MG63 (cell line): ENCODE measurements around the gene YY1AP1. TPM values are rescaled to one million over a fixed set of nuclear protein-coding genes. Genes with fewer than 3 reads are reported as not detected.
A peak's percentile ranks its signal among the peaks of the same experiment; 100 is the strongest.
"Not testable (repeated sequence)": the region's sequence is repeated elsewhere in the genome, so short reads cannot be mapped to it uniquely, and the experiment has no call there.

Experiments used
- DNase-seq: peaks from one replicate; pipeline ENCODE4 v3.0.0-alpha.2; 2020
- H3K27me3 ChIP-seq: fragments of 250-450 bp; sonication (Bioruptor Pico); 2 replicates; pipeline ENCODE4 v1.5.1; 2020; ENCODE audit warnings: mild to moderate bottlenecking, moderate library complexity
- H3K36me3 ChIP-seq: fragments of 250-450 bp; sonication (Bioruptor Pico); 2 replicates; pipeline ENCODE4 v1.5.1; 2020; ENCODE audit warnings: mild to moderate bottlenecking, moderate library complexity
- H3K4me3 ChIP-seq: fragments of 250-450 bp; sonication (Bioruptor Pico); 2 replicates; pipeline ENCODE4 v1.5.1; 2020; ENCODE audit warnings: mild to moderate bottlenecking, moderate library complexity
- H3K9me3 ChIP-seq: fragments of 250-450 bp; sonication (Bioruptor Pico); 2 replicates; pipeline ENCODE4 v1.5.1; 2020; ENCODE audit warnings: mild to moderate bottlenecking, moderate library complexity
- total RNA-seq: library from RNA; depleted of rRNA; stranded (reverse); fragments of >200 nt; shearing (Covaris generic); gene quantifications from 2 replicates; pipeline ENCODE4 v1.2.3, GENCODE V29; 2014; ENCODE audit warnings: low replicate concordance; rRNA removed

Gene YY1AP1, protein sequence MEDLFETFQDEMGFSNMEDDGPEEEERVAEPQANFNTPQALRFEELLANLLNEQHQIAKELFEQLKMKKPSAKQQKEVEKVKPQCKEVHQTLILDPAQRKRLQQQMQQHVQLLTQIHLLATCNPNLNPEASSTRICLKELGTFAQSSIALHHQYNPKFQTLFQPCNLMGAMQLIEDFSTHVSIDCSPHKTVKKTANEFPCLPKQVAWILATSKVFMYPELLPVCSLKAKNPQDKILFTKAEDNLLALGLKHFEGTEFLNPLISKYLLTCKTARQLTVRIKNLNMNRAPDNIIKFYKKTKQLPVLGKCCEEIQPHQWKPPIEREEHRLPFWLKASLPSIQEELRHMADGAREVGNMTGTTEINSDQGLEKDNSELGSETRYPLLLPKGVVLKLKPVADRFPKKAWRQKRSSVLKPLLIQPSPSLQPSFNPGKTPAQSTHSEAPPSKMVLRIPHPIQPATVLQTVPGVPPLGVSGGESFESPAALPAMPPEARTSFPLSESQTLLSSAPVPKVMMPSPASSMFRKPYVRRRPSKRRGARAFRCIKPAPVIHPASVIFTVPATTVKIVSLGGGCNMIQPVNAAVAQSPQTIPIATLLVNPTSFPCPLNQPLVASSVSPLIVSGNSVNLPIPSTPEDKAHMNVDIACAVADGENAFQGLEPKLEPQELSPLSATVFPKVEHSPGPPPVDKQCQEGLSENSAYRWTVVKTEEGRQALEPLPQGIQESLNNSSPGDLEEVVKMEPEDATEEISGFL
- 32.6 and 48.1 TPM in 2 replicates for total RNA-seq

DNA sequence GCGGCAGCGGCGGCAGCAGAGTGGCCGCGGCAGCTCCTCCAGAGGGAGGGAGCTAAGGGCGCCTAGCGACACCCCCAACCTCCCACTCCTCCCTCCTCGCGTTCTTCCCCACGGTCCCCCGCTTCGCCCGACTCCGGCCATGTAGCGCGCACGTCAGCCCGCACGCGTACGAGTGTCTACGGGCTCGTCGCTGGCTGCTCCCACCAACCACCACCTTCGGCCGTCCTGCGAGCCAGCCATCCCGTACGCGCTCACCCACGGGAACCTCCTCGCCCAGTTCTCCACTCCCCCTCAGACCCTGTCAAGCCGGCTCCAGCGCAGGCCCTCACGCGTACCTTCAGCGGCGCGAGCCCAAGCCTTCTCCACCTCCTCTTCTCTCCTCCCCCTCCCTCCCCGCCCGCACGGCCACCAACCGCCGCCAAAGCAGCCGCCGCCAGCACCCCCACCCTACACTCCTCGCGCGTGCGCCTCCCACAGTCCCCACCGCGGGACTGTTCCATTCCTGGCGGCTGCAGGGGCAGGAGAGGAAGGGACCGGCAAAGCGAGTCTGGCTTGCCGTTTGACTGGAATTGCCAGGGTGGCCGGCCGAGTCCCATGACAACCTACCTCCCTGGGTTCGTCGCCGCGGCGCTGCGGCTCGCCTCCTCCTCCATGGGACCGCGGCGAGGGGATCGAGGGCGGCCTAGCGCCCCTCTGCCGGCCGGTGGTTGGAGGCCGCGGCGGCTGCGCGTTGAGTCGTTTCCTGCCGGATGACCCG is at the start of gene YY1AP1:
Gene YY1AP1 (minus strand): TSS at position 451 of the 757 bp plus-strand sequence. CDS start 8,338 bp downstream, outside the sequence.
- peaks cover 19% of the 10 kb centered on the region for H3K9me3 ChIP-seq
- no peaks in the 10 kb centered on the region for H3K27me3 ChIP-seq
- H3K36me3 ChIP-seq: peaks cover 57% of the 10 kb centered on the region
- peak within 1 kb of the TSS; percentile 98 for H3K4me3 ChIP-seq
- DNase-seq: peak; percentile 95

- Histone ChIP-seq H3K27me3 (no peaks in the 10 kb centered on the region), H3K4me3 (no peak overlapping the region), H3K36me3 (peaks cover 78% of the 10 kb centered on the region), H3K9me3 (no peaks in the 10 kb centered on the region)
- peak; percentile 51 for DNase-seq
Measured at GRCh38 chr1:155729031-155729898, 40.7 kb upstream of the YY1AP1 start.

DNA sequence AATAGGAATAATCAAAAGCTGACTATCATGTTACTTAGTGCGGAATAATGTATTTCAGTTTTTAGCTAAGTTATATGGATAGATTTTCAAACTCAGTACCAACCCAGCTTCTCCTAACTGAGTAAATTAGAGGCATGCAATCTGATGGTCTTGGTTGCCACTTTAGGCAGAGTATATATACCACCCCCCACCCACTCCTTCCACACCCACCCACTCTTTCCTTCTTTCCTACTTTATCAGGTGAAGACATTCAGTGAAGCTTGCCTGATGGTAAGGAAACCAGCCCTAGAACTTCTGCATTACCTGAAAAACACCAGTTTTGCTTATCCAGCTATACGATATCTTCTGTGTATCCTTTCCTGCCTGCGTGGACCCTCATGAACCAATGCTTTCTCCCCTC is 36.6 kb upstream of the YY1AP1 start:
- Histone ChIP-seq H3K27me3 (no peaks in the 10 kb centered on the region), H3K36me3 (peaks cover 73% of the 10 kb centered on the region), H3K9me3 (no peaks in the 10 kb centered on the region), H3K4me3 (no peak overlapping the region)
- no peak for DNase-seq

DNA sequence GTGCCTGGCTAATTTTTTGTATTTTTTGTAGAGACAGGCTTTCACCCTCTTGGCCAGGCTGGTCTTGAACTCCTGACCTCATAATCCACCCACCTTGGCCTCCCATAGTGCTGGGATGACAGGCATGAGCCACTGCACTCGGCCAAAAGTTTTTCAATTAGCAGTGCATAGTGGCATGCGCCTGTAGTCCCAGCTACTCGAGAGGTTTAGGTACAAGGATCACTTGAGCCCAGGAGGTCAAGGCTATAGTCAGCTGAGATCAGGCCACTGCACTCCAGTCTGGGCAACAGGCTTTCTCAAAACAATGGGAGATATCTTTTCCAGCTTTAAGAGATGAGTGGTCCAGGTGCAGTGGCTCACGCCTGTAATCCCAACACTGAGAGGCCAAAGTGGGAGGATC is 31.1 kb upstream of the YY1AP1 start:
- Histone ChIP-seq H3K27me3 (no peaks in the 10 kb centered on the region), H3K4me3 (no peak overlapping the region), H3K36me3 (peaks cover 65% of the 10 kb centered on the region), H3K9me3 (no peaks in the 10 kb centered on the region)
- DNase-seq: no peak

- H3K4me3 ChIP-seq, H3K9me3 ChIP-seq, DNase-seq, H3K27me3 ChIP-seq: not testable (repeated sequence)
- peaks cover 67% of the 10 kb centered on the region for H3K36me3 ChIP-seq
Measured at GRCh38 chr1:155718524-155719115, 30.0 kb upstream of the YY1AP1 start.

DNA sequence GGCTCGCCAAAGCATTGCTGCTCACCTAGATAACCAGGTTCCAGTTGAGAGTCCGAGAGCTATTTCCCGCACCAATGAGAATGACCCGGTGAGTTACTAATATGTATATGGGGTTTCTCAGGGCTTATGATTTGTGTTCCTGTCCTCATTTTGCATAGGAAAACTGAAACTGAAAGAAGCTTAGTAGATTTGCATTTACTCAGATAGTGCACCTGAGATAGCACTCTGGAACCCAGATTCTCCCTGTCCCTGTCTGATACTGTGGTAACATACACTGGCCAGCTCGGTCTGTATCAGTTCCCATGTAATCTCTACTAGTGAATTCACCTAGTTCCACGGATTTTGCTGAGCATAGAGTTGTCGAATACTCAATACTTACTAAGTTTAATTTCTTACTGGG is 28.5 kb upstream of the YY1AP1 start:
- no peak for DNase-seq
- H3K9me3 ChIP-seq: no peaks in the 10 kb centered on the region
- H3K4me3 ChIP-seq: no peak overlapping the region
- no peaks in the 10 kb centered on the region for H3K27me3 ChIP-seq
- H3K36me3 ChIP-seq: peaks cover 66% of the 10 kb centered on the region

DNA sequence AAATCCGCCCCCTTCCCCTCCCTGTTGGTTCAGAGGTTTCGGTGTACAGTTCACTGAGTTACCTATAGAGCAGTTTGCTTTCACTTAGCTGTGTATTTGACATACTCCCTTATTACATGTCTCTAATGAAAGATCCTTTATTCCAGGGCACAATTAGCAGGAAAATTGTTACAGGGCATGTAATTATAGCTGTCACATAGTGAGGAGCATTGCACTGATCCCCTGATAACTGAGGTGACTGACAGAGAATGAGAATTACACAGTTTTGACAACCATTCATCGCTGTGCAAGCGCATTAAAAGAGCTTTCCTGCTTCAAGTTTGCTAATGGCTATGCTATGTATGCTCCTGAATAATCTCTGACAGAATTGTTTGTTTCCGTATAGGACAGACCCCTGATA is 27.2 kb upstream of the YY1AP1 start:
- no peak for DNase-seq
- H3K27me3 ChIP-seq: no peaks in the 10 kb centered on the region

DNA sequence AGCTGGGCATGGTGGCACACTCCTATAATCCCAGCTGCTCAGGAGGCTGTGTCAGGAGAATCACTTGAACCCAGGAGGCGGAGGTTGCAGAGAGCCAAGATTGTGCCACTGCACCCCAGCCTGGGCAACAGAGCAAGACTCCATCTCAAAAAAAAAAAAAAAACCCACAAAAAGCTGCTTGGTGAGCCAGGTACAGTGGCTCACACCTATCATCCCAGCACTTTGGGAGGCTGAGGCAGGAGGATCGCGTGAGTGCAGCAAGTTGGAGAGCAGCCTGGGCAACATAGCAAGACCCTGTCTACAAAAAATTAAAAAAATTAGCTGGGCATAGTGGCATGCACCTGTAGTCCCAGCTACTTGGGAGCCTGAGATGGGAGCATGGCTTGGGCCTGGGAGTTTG is 26.5 kb upstream of the YY1AP1 start:
- H3K4me3 ChIP-seq, H3K27me3 ChIP-seq, DNase-seq, H3K9me3 ChIP-seq: not testable (repeated sequence)
- peaks cover 67% of the 10 kb centered on the region for H3K36me3 ChIP-seq

More for the DNA sequence above, 27.2 kb upstream of the YY1AP1 start:
- H3K9me3 ChIP-seq: no peaks in the 10 kb centered on the region
- H3K36me3 ChIP-seq: peaks cover 67% of the 10 kb centered on the region
- no peak overlapping the region for H3K4me3 ChIP-seq

- peaks cover 76% of the 10 kb centered on the region for H3K36me3 ChIP-seq
- H3K9me3 ChIP-seq: peaks cover 3% of the 10 kb centered on the region
- H3K27me3 ChIP-seq: no peaks in the 10 kb centered on the region
- DNase-seq: no peak
- no peak overlapping the region for H3K4me3 ChIP-seq
Measured at GRCh38 chr1:155713075-155713474, 24.5 kb upstream of the YY1AP1 start.

DNA sequence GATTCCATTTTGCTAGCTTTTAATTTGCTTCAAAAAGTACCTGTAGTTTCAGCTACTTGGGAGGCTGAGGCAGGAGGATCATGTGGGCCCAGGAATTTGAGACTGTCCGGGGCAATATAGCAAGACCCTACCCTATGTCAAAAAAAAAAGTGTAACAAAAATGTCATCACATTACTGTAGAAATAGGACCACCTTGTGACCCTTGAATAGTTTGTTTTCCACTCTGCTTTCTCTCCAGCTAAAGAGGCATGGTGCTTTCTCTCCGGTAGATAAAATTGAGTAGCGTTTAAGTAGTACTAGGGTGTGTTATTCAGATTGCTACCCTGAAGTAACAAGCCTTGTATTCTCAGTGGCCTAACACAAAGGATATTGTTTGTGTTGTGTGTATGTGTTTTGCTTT is 24.1 kb upstream of the YY1AP1 start:
- peaks cover 75% of the 10 kb centered on the region for H3K36me3 ChIP-seq
- H3K4me3 ChIP-seq, H3K27me3 ChIP-seq, H3K9me3 ChIP-seq, DNase-seq: not testable (repeated sequence)

- DNase-seq, H3K27me3 ChIP-seq, H3K4me3 ChIP-seq, H3K9me3 ChIP-seq: not testable (repeated sequence)
- peaks cover 68% of the 10 kb centered on the region for H3K36me3 ChIP-seq
Measured at GRCh38 chr1:155711457-155711856, 22.9 kb upstream of the YY1AP1 start.

- DNase-seq: no peak
- no peaks in the 10 kb centered on the region for H3K27me3 ChIP-seq
- no peak overlapping the region for H3K4me3 ChIP-seq
- H3K9me3 ChIP-seq: peaks cover 3% of the 10 kb centered on the region
- H3K36me3 ChIP-seq: peaks cover 53% of the 10 kb centered on the region
Measured at GRCh38 chr1:155709391-155709790, 20.8 kb upstream of the YY1AP1 start.

DNA sequence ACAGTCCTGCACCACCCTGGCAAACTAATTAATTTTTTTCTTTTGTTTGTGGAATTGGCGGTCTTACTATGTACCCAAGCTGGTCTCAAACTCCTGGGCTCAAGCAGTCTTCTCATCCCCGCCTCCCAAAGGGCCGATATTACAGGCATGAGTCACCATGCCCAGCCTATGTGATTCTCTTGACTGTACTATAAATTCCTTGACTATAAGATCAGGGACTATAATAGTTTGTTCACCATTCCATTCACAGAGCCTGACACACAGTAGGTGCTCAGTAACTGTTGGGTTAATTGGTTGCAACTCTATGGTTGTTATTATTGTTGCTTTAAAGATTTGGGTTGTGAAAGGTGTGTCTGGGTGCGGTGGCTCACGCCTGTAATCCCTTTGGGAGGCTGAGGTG is 17.6 kb upstream of the YY1AP1 start:
- Histone ChIP-seq H3K27me3 (no peaks in the 10 kb centered on the region), H3K9me3 (peaks cover 3% of the 10 kb centered on the region), H3K4me3 (no peak overlapping the region), H3K36me3 (peaks cover 42% of the 10 kb centered on the region)
- DNase-seq: peak; percentile 72

GRCh38 chr1:155704414-155704813 is 15.8 kb upstream of the YY1AP1 start:
- peaks cover 36% of the 10 kb centered on the region for H3K36me3 ChIP-seq
- not testable (repeated sequence) for H3K4me3 ChIP-seq, DNase-seq, H3K27me3 ChIP-seq, H3K9me3 ChIP-seq

DNA sequence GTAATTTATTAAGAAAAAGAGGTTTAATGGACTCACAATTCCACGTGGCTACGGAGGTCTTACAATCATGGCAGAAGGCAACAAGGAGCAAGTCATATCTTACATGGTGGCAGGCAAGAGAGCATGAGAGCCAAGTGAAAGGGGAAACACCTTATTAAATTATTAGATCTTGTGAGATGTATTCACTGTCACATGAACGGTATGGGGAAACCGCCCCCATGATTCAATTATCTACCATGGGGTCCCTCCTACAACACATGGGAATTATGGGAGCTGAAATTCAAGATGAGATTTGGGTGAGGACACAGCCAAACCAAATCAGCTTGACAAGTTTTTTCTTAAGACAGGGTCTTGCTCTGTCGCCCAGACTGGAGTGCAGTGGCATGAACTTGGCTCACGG is 14.6 kb upstream of the YY1AP1 start:
- H3K36me3 ChIP-seq: peaks cover 37% of the 10 kb centered on the region
- 0 out of 2 replicates have a peak, but pooled peaks cover 3% of the 10 kb centered on the region for H3K9me3 ChIP-seq
- no peak for DNase-seq
- H3K4me3 ChIP-seq: no peak overlapping the region
- H3K27me3 ChIP-seq: no peaks in the 10 kb centered on the region

GRCh38 chr1:155701675-155702074 is 13.1 kb upstream of the YY1AP1 start:
- H3K4me3 ChIP-seq, DNase-seq, H3K9me3 ChIP-seq, H3K27me3 ChIP-seq: not testable (repeated sequence)
- peaks cover 42% of the 10 kb centered on the region for H3K36me3 ChIP-seq
